ENCODE data around the gene SORL1-AS1.
"Not testable (repeated sequence)": the region's sequence is repeated elsewhere in the genome, so short reads cannot be mapped to it uniquely, and the experiment has no call there.

The SORL1-AS1 gene

DNA sequence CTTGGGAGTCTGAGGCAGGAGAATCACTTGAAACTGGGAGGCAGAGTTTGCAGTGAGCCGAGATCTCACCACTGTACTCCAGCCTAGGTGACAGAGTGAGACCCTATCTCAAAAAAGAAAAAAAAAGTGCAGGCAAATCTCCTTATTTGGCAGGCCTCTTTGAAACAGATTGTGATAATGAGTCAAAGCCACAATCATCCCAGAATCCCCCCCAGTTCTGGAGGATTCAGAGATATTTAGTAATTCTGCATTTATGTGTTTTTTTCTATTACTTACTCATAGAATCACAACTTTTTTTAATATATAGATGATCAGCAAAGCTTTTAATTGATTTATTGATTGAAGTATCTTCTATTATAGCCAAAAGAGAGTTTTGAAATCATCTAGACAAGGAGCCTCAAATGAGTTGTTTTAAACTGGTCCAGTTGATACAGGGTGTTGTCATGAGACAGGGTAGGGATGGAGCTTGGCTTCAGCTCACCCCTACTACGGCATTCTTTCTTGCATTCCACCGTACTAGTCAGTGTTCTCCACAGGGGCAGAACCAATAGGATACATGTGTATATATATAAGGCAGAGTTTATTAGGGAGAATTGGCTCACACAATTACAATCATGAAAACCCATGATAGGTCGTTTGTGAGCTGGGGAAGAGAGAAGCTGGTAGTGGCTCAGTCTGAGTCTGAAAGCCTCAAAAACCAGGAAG, 39.9 kb downstream of the SORL1-AS1 start:
- no peaks in the 10 kb centered on the region for H3K9me3 Mint-ChIP-seq
- no peak for DNase-seq (ENCODE audit: low spot score)
- H3K27me3 Mint-ChIP-seq (ENCODE audit: insufficient read depth), result no peaks in the 10 kb centered on the region
- H3K27ac Mint-ChIP-seq, result no peak overlapping the region
- H3K4me1 Mint-ChIP-seq (ENCODE audit: low read depth), result peaks cover 28% of the 10 kb centered on the region
- H3K36me3 Mint-ChIP-seq (ENCODE audit: low read depth), result peaks cover 2% of the 10 kb centered on the region
- intact Hi-C loops (cut with micrococcal nuclease), result no loop called here
- no peak overlapping the region for H3K4me3 Mint-ChIP-seq

- Mint-ChIP-seq H3K4me1 (ENCODE audit: low read depth) (peaks cover 22% of the 10 kb centered on the region), H3K9me3 (no peaks in the 10 kb centered on the region), H3K27me3 (ENCODE audit: insufficient read depth) (no peaks in the 10 kb centered on the region), H3K27ac (no peak overlapping the region), H3K36me3 (ENCODE audit: low read depth) (peaks cover 2% of the 10 kb centered on the region), H3K4me3 (no peak overlapping the region)
- no peak for DNase-seq (ENCODE audit: low spot score)
- intact Hi-C loops (cut with micrococcal nuclease), result no loop called here
These were observed 40.7 kb downstream of the SORL1-AS1 start for GRCh38 chr11:121412000-121412587.

GRCh38 chr11:121411330-121411729, 41.4 kb downstream of the SORL1-AS1 start:
- H3K4me3 Mint-ChIP-seq; DNase-seq (ENCODE audit: low spot score); intact Hi-C loops (cut with micrococcal nuclease); H3K36me3 Mint-ChIP-seq (ENCODE audit: low read depth); H3K27ac Mint-ChIP-seq; H3K27me3 Mint-ChIP-seq (ENCODE audit: insufficient read depth); H3K9me3 Mint-ChIP-seq: not testable (repeated sequence)
- H3K4me1 Mint-ChIP-seq (ENCODE audit: low read depth), result peaks cover 17% of the 10 kb centered on the region

GRCh38 chr11:121410041-121410440, 42.7 kb downstream of the SORL1-AS1 start:
- H3K36me3 Mint-ChIP-seq (ENCODE audit: low read depth); H3K27ac Mint-ChIP-seq; H3K27me3 Mint-ChIP-seq (ENCODE audit: insufficient read depth); H3K4me3 Mint-ChIP-seq; DNase-seq (ENCODE audit: low spot score); H3K9me3 Mint-ChIP-seq; intact Hi-C loops (cut with micrococcal nuclease); H3K4me1 Mint-ChIP-seq (ENCODE audit: low read depth): not testable (repeated sequence)

- no peak overlapping the region for H3K27ac Mint-ChIP-seq
- H3K4me1 Mint-ChIP-seq (ENCODE audit: low read depth), result peaks cover 6% of the 10 kb centered on the region
- H3K27me3 Mint-ChIP-seq (ENCODE audit: insufficient read depth), result no peaks in the 10 kb centered on the region
- peaks cover 5% of the 10 kb centered on the region for H3K36me3 Mint-ChIP-seq (ENCODE audit: low read depth)
- no peaks in the 10 kb centered on the region for H3K9me3 Mint-ChIP-seq
- intact Hi-C loops (cut with micrococcal nuclease), result no loop called here
- DNase-seq (ENCODE audit: low spot score), result no peak
- no peak overlapping the region for H3K4me3 Mint-ChIP-seq
These were observed 43.9 kb downstream of the SORL1-AS1 start for GRCh38 chr11:121408830-121409229.

DNA sequence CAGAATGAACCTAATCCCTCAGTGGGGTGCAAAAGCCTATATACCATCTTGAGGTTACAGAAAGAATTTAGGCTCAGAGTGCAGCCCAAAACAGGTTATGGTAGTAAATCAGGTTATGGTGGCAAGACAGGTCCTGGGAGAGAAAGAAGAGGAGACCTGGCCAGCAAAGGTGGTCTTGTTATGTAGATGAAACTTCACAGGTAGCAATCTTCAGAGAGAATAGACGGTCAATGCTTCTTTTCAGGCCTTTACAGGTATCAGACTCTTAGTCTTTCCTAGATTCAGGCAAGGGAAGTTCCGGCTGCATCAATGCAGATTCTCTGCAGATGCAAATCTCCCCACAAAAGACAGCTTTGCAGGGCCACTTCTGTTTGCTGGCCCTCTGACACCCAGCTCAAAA, 46.5 kb downstream of the SORL1-AS1 start:
- H3K36me3 Mint-ChIP-seq (ENCODE audit: low read depth), result peaks cover 4% of the 10 kb centered on the region
- H3K27ac Mint-ChIP-seq, result no peak overlapping the region
- DNase-seq (ENCODE audit: low spot score), result no peak
- no peak overlapping the region for H3K4me3 Mint-ChIP-seq
- H3K4me1 Mint-ChIP-seq (ENCODE audit: low read depth), result no peaks in the 10 kb centered on the region
- no peaks in the 10 kb centered on the region for H3K27me3 Mint-ChIP-seq (ENCODE audit: insufficient read depth)
- intact Hi-C loops (cut with micrococcal nuclease), result no loop called here
- H3K9me3 Mint-ChIP-seq, result peaks cover 9% of the 10 kb centered on the region

GRCh38 chr11:121405646-121406045, 47.1 kb downstream of the SORL1-AS1 start:
- DNase-seq (ENCODE audit: low spot score), result no peak
- no peak overlapping the region for H3K4me3 Mint-ChIP-seq
- peaks cover 4% of the 10 kb centered on the region for H3K36me3 Mint-ChIP-seq (ENCODE audit: low read depth)
- H3K27ac Mint-ChIP-seq, result no peak overlapping the region
- peaks cover 9% of the 10 kb centered on the region for H3K9me3 Mint-ChIP-seq
- H3K27me3 Mint-ChIP-seq (ENCODE audit: insufficient read depth), result no peaks in the 10 kb centered on the region
- intact Hi-C loops (cut with micrococcal nuclease), result no loop called here
- no peaks in the 10 kb centered on the region for H3K4me1 Mint-ChIP-seq (ENCODE audit: low read depth)

- no peaks in the 10 kb centered on the region for H3K9me3 Mint-ChIP-seq
- no peaks in the 10 kb centered on the region for H3K36me3 Mint-ChIP-seq (ENCODE audit: low read depth)
- peaks cover 3% of the 10 kb centered on the region for H3K27me3 Mint-ChIP-seq (ENCODE audit: insufficient read depth)
- DNase-seq (ENCODE audit: low spot score), result no peak
- intact Hi-C loops (cut with micrococcal nuclease), result no loop called here
- no peak overlapping the region for H3K4me3 Mint-ChIP-seq
- H3K4me1 Mint-ChIP-seq (ENCODE audit: low read depth), result peaks cover 23% of the 10 kb centered on the region
- H3K27ac Mint-ChIP-seq, result no peak overlapping the region
These were observed 58.0 kb downstream of the SORL1-AS1 start for GRCh38 chr11:121394785-121395184.

DNA sequence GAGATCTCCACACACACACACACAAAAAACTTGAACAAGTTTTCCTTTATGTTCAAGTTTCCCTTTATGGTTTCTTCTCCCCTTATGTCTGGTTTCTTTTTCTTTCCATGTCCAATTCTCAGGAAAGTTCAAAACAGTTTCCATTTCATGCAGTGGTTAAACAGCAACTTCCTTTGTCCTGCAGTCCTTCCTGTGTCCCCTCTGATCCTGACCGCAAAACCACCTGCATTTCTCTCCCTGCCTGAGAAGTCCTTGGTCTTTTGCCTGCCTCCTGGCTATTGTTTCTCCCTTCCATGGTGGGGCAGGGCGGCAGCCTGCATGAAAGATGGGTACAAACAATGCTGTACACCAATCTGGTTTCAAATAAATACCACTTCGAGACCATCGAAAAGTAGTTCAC, 58.9 kb downstream of the SORL1-AS1 start:
- H3K27me3 Mint-ChIP-seq (ENCODE audit: insufficient read depth), result peaks cover 3% of the 10 kb centered on the region
- no peak overlapping the region for H3K4me3 Mint-ChIP-seq
- no peak overlapping the region for H3K27ac Mint-ChIP-seq
- DNase-seq (ENCODE audit: low spot score), result no peak
- intact Hi-C loops (cut with micrococcal nuclease), result no loop called here
- H3K9me3 Mint-ChIP-seq, result no peaks in the 10 kb centered on the region
- H3K36me3 Mint-ChIP-seq (ENCODE audit: low read depth), result peaks cover 2% of the 10 kb centered on the region
- H3K4me1 Mint-ChIP-seq (ENCODE audit: low read depth), result peaks cover 23% of the 10 kb centered on the region

DNA sequence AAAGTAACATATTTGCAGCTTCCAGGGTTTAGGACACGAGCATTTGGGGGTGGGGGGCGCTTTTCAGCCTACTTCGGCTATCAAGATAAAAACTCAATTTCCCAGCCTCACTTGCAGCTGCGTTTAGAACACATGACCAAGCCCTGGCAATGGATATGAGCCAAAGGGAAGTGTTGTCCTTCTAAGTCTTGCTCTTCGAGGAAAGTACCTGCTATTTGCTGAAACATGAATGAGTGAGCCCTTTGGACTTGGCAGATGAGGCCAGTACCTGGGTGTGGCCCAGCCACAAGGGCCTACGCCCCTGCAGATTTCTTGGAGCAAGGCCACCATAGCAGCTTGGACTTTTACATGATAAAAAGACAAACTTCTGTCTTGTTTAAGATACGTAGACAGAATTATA, 60.9 kb downstream of the SORL1-AS1 start:
- intact Hi-C loops (cut with micrococcal nuclease), result no loop called here

GRCh38 chr11:121389651-121390050, 63.1 kb downstream of the SORL1-AS1 start:
- no peak for DNase-seq (ENCODE audit: low spot score)
- Mint-ChIP-seq H3K27ac (no peak overlapping the region), H3K27me3 (ENCODE audit: insufficient read depth) (no peaks in the 10 kb centered on the region), H3K9me3 (no peaks in the 10 kb centered on the region), H3K4me1 (ENCODE audit: low read depth) (peaks cover 19% of the 10 kb centered on the region), H3K36me3 (ENCODE audit: low read depth) (peaks cover 2% of the 10 kb centered on the region), H3K4me3 (no peak overlapping the region)
- intact Hi-C loops (cut with micrococcal nuclease), result no loop called here

More for the DNA sequence above, 60.9 kb downstream of the SORL1-AS1 start:
- H3K27me3 Mint-ChIP-seq (ENCODE audit: insufficient read depth), result no peaks in the 10 kb centered on the region
- peaks cover 23% of the 10 kb centered on the region for H3K4me1 Mint-ChIP-seq (ENCODE audit: low read depth)
- peaks cover 2% of the 10 kb centered on the region for H3K36me3 Mint-ChIP-seq (ENCODE audit: low read depth)
- H3K9me3 Mint-ChIP-seq, result no peaks in the 10 kb centered on the region
- DNase-seq (ENCODE audit: low spot score), result no peak
- no peak overlapping the region for H3K4me3 Mint-ChIP-seq
- no peak overlapping the region for H3K27ac Mint-ChIP-seq

All from activated T-helper 1 cell treated with anti-CD3 and anti-CD28 coated beads, Interleukin-12 subunit alpha, Interleukin-12 subunit beta, Interleukin-2, Interleukin-4 antibody, amounts not matched to agents 30 ng/mL and 10 ng/mL and 1 ng/mL, durations not matched to agents 14 hours and 24 hours and 36 hours (primary cell).